ENCODE measurements around the gene MDP1.

The MDP1 gene

DNA sequence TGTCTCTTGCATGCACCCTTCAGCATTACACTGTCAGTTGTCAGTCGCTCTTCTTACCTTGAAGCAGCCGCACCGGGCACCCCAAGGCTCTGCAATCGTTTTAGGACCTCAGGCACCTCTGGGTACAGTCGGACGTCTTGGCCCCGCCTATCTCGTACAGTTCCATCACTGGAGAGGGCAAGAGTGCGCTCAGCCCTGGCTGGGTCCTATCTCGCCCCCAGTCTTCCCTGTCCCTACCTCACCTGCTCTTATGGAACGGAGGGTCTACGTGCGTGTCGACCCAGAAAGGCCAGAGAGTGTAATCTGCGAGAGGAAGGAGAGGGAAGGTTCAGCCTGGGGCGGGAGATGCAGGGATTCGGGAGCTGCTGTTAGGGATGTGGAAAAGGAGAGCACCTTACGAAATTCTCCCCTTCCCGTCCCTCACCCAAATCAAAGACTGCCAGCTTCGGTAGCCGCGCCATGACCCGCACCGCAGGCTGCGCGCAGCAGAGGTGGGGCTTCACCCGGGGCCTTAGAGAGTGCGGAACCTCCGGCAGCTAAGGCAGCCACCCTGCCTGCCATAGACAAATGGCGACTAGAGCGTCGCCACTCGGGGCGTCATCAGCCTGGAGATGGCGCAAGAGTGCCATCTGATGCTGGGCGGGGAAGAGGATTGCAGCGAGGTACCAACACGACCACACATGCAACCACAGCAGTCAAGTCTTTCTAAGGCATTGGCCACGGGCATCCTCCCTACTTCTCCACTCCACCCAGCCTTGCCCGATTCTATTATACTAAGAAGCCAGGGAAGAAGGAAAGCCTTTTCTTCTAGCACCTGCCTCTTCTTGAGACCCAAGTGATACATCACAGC is at the start of gene MDP1:
Gene MDP1 (minus strand): TSS at position 572 of the 850 bp plus-strand sequence. CDS start 111 bp downstream, at position 461.
- peak; percentile 78 for DNase-seq (ENCODE audit: low read depth)

DNA sequence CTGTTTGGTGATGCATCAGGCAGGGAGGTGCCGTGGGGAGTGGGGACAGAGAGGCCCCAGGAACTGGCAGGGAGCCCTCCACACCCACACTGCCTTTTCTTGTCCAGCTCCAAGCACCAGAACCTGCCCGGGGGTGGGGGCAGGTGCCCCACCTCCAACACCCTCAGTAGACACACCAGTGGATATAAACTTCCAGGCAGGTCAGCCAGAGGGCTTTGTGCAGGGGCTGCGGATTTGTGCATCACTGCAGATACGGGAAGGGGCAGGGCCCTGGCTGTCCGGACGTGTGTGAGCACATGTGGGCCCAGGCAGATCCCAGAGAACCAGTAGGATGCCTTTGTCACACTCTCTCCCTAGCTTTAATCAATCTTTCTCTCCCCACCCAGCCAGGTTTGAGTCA is 48.4 kb upstream of the MDP1 start:
- DNase-seq (ENCODE audit: low read depth): no peak

DNA sequence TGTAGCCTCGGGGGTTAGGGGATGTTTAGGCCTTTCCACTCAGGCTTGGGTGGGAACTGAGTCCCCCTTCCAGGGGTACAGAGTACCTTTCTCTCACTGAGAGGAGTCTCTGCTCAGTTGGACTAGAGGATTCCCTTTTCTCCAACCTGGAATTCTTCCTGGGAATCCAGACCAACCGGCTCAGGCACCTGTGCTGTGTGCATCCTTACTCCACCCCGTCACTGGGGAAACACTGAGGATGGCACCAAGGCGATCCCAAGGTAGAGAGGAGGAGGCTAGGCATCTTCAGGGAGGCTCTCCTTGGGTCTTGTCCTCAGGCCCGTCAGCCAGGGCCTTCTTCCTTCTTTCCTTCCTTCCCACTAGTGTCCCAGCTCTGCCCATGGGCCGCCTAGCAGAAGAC is 48.0 kb upstream of the MDP1 start:
- no peak for DNase-seq (ENCODE audit: low read depth)

DNA sequence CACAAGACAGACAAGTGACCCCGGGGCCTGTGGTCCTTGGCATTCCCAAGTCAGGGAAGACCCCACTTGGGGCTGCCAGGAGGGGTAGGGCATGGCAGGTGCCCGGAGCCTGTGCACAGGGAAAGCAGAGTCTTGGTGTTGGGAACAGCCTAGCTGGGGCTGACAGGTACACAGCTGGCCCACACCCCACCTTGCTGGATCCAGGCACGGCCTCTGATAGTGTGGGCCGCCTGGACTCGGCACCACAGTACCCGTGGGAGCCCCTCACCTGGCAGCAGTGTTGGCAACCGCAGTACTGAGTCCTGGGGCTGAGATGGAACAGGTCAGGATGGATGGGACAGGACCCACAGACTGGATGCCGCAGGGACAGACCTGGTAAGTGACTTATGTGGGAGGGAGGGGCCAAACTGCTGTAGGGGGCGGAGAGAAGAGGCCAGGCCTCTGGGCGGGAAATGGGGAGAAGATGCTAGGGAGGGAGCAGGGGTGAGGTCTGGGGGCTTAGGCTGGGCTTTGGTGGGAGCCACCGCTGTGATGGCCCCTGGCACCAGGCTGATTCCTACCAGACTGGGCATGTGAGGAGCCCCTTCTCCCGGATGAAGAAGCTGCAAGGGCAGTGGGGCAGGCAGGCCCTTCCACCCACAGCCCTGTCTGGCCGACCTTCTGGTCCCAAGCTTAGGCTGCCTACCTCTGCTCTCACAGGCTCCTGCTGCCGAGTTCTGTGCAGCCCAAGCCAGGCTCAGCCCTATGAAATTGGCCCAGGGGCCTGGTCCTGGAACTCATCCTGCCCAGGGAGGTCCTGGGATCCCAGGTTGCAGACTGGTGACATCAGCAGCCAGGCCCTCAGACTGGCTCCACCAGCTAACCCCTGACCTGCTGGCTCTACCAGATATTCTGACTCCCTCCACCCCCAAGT is 47.2 kb upstream of the MDP1 start, which contains the start of gene TGM1:
Gene TGM1 (minus strand): TSS at position 357 of the 913 bp plus-strand sequence. CDS start 825 bp downstream, outside the sequence.
- DNase-seq (ENCODE audit: low read depth): no peak

DNA sequence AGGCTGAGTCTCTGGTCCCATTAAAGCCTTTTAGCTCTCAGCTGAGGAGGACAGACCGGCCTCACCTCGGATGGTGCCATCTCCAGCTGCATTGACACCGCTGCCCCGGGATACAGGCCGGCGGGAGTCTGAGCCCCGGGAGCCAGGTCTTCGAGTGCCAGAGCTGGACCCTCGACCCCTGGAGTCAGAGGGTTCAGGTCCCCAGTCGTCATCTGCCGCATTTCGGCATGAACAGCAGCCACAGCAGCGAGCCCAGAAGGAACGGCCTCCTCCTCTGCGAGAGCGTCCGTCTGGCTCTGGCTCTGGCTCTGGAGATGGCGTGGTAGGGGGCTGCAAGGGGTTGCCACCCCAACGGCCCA is 46.1 kb upstream of the MDP1 start:
- DNase-seq (ENCODE audit: low read depth): no peak

DNA sequence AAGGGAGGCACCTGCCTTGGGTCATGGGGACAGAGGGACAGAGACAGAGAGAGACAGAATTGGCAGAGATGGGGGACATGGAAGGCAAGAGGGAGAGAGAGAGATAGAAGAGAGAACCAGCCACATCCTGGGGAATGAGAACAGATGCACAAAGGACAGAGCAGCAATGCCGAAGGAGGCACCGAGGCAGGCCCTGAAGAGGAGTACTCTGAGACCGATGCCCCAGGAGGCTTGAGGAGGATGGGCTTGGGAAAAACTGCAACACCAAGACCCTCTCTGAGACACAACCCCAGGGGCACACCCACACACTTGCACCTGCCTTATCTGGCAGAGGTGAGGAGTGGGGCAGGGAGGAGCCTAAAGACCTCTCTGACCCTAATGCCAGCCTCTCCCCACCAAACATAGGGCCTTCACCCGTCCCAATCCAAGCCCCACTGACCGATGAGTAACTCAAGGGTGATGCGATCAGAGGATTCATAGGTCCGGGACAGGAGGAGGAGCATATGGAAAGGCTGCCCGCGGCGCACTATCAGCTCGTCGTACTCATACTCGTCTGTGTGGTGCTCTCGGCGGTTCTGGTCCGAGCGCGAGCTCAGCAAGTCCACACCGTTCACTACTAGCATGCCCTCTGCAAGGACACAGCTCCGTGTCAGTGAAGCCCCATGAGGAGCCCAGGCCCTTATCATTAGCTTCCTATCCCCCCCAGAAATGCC is 45.5 kb upstream of the MDP1 start:
- no peak for DNase-seq (ENCODE audit: low read depth)

DNA sequence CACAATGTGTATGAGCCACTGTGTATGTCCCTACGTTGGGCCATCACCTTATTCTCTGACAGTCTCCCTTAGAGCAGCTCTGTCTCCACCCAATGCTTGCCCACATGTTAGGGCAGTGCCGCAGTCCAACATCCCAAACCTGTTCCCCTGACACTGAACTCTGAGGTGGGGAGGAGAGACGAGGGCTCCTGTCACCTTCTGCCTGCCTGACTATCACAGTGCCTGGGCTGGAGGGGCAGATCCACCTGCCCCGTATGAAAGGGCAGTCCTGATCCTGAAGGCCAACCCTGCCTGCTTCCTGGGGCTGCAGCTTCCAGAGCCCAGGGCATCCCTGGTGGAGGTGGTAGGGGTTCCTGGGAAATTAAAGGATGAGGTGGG is 44.9 kb upstream of the MDP1 start:
- no peak for DNase-seq (ENCODE audit: low read depth)

- no peak for DNase-seq (ENCODE audit: low read depth)
Observed at GRCh38 chr14:24260026-24260779, 44.3 kb upstream of the MDP1 start.

- no peak for DNase-seq (ENCODE audit: low read depth)
Observed at GRCh38 chr14:24259282-24260025, 43.6 kb upstream of the MDP1 start.

DNA sequence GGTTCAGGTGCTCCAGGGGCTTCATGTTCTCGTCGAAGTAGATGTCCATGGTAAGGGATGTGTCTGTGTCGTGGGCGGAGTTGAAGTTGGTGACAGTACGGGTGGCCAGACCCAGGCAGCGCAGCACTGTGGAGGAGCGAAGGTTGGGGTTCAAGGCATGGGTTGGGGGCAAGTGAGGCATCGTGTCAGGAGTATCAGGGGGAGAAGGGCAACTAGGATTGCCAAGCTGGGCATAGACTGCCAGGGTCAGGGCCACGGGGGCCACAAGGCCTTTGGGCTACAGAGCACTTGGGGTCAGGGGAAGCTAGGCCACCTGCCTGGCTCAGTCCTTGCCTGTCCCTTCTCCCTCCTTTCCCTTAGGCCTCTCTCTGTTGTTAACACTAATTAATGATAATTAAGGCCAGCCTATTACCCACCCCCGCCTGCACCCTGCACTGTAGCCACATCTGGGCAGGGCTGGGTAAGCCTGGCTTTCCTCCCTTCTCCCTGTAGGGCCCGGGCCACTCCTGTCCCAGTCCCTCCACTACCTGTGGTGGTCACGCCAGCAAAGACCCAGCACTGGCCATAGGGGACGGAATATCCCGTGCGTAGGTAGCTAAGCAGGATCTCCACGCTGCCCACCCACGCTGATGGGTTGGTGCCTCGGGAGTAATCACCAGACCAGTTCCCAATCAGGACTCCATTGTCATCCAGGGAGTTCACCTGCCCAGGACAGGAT is 42.8 kb upstream of the MDP1 start:
- no peak for DNase-seq (ENCODE audit: low read depth)

DNA sequence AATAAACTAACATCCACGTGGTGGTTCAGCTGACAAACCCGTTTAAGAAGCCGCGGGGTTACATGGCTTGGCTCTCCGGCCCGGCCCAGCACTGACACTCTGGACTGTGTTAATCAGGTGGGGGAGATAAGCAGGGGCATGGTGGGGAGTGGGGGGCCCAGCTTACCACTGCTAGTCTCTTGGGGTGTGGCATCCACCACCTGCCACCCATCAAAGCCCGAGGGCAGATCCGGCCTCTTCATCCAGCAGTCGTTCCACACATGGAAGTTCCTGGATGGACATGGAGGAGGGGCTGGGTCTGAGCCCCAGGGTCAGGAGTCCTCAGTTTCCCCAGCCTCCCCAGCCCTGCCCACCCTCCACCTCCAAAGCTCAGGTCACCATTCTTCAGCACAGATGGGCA is 42.3 kb upstream of the MDP1 start:
- DNase-seq (ENCODE audit: low read depth): no peak

DNA sequence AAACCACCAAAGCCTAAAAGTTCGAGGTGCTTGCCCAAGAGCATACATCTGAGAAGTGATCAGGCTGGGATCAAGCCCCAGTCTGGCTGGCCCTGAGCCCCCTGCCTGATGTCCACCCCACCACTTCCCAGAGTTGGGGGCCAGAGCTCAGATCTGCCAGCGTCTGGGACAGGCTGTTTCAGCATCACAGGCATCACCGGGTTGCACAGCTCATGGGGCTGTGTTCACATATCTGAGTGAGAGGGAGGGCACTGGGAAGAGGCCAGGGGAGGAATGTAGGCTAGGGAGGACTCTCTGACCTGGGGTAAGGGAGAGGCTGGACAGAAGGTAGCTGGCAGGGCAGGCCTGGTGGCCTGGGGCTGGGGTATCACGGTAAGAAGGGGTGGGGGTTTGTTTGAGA is 41.1 kb upstream of the MDP1 start:
- no peak for DNase-seq (ENCODE audit: low read depth)

DNA sequence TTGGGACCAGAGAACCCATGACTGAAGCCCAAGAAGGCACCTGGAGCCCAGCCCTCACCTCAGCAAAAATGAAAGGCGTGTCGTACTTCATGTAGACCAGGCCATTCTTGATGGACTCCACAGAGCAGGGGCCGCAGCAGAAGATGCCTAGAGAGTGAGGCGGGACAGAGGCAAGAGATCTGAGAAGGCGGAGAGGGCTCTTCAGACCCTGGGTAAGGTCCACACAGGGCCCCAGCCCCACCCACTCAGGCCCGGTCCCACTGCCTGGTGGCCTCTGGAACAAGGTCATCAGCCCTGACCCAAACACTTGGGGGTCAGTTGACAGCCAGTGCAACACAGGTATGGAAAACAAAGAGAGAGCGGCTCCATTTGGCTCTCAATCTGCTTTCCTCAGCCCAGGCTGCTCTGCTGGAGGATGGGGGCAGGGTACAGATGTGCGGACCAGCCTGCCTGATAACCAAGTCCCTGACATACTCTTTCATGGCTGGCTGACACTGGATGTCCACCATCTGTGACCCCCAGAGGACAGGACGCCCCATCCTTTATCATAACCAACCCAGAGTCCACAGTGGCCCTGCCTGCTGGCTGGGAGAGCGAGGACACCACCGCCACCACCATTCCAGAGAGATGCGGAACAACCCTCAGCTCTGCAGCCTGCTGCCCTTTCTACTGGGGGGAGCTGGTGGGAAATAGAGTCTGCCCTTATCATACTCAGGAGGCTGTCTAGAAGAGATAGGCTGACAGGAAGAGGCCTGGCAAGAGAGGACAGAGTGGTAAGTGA is 40.3 kb upstream of the MDP1 start:
- no peak for DNase-seq (ENCODE audit: low read depth)

DNA sequence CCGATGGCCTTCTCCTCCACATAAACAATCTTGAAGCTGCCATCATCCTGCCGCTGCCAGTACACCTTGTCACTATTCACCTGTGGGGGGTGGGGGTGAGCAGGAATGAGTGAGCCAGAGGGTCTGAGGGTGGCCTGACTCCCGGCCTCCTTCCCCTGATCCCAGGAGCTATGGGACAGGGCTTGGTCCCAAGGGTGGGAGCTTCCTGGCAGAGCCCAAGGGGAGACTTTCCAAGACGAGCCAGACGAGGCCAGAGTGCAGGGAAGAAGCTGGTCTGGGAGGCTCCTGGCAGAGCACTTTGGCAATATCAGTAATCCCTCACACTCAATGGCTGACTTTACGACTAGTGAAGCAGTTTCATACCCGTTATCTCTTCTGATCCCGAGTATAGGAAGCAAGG is 39.6 kb upstream of the MDP1 start:
- DNase-seq (ENCODE audit: low read depth): no peak

DNA sequence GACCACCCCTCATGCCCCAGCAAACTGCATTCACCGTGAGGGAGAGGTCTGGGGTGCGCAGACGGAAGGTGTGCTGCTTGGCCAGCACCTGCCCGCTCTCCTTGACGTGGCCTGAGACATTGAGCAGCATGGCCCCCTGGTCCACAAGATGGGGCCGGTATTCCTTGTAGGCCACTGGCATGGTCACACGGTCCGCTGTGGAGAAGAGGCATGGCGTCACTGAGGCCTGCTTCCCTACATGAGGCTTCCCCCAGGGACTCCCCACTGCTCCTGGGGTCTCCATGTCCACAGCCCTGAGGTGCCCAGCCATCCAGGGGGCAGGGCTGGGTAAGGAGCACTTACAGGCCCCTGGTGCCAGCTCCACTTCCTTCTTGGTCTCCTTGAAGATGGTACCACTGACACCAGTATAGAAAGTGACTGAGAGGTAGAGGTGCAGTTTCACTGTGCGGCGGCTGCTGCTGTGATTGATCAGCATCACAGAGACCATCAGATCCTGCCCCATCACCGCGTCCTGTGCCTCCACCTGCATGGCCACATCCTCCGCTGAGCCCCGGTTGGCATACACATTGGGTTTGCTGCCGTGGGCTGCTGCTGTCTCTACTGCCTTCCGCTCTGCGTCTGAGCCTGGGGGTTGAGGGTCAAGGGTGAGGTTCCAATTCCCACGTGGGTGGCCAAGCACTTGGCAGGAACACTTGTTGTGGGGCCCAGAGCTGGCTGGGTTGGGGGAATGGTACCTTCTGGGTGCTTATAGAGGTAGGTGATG is 38.9 kb upstream of the MDP1 start:
- DNase-seq (ENCODE audit: low read depth): no peak

GRCh38 chr14:24253936-24254335 is 38.1 kb upstream of the MDP1 start:
- no peak for DNase-seq (ENCODE audit: low read depth)

DNA sequence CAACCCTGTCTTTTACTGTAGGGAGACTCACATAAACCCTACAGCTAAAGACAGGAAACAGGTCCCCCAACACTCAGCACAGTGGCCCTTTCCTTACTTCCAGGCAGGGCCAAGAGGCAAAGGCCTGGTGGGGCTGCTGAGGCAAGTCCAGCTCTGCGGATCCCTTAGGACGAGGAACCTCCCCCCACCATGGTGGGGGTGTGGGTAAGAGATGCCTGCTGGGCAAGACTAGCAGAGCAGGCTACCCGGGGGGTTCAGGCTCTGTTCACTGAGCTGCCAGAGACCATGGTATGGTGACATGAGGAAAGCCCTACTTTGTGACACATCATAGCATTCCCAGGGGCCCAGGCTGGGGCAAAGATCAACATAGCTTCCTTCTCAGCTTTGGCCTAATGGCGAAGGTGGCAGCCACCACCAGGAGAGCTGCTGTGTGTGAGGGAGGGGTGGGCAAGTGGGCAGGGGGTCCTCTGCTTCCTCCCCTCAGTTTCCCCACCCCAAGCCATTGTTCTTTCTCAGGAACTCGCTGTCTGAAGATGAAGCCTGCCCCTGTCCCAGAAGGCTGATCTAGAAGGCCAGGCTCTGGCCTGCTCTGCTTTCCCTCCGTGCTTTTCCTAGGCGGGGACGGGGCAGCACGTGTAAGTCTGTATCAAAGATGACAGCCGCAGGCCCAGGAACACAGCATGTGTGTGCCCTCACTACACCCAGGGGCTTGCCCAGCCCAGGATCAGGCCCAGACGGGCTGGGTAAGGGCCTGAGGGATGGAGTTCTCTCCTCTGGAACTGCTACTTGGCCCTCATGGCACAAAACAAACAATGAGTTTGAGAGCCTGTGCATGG is 36.6 kb upstream of the MDP1 start:
- DNase-seq (ENCODE audit: low read depth): no peak

DNA sequence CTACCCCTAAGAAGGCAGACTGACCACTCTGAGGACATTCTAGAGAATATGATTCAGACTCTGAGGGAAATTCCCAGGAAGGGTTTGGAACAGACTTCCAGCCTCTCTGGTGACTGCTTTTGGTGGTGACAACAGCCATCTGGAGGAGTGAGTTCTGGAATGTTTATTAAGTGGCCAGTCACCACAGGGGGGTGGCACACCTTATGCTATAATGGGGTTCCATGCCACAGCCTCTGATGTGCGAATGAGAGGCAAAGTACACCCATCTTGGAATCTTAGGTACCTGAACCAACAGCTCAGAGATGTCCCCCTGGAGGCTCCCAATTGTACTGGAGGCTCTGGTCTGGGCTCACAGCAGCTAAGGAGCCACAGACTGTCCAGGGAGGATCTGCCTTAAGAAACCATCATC is 36.0 kb upstream of the MDP1 start:
- DNase-seq (ENCODE audit: low read depth): no peak
